Measurements from ENCODE around the gene NDUFA8. TPM values are rescaled to one million over a fixed set of nuclear protein-coding genes. Genes with fewer than 3 reads are reported as not detected.
A peak's percentile ranks its signal among the peaks of the same experiment; 100 is the strongest.

The NDUFA8 gene
- total RNA-seq, 1 donor from 2014 or later = 49.4 TPM

- DNase-seq (ENCODE audit: low read depth) = no peak
- TF ChIP-seq CTCF (conservative IDR thresholded peaks at IDR 0.05; ENCODE audit: low read depth, low read length) = no peak
- no peak overlapping the region for H3K4me3 ChIP-seq (ENCODE audit: low read depth, low read length)
Measured at GRCh38 chr9:122103985-122104384, 55.6 kb downstream of the NDUFA8 start.

DNA sequence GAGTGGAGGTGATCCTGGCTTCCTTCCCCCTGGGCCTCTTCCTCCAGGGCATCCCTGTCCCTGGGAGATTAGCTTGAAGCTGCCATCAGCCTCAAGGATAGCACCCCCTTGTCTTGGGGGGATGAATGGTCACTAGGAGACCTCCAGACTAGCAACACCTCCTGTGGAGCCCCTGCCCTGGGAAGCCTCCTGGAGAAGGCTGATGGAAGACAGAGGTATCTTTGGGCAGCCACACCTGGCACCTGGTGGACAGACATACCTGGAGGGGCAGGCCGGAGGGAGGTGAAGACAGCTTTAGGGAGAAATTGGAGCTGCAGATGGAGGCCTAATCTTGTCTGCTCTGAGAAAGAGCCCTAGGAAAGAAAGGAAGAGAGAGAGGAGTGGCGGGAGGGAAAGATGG, 57.4 kb downstream of the NDUFA8 start:
- DNase-seq (ENCODE audit: low read depth) = no peak
- TF ChIP-seq CTCF (conservative IDR thresholded peaks at IDR 0.05; ENCODE audit: low read depth, low read length) = no peak
- H3K4me3 ChIP-seq (ENCODE audit: low read depth, low read length) = no peak overlapping the region

GRCh38 chr9:122100756-122101155, 58.8 kb downstream of the NDUFA8 start:
- no peak for DNase-seq (ENCODE audit: low read depth)
- no peak overlapping the region for H3K4me3 ChIP-seq (ENCODE audit: low read depth, low read length)
- no peak for TF ChIP-seq CTCF (conservative IDR thresholded peaks at IDR 0.05; ENCODE audit: low read depth, low read length)

- no peak overlapping the region for H3K4me3 ChIP-seq (ENCODE audit: low read depth, low read length)
- peak; percentile 83 for TF ChIP-seq CTCF (conservative IDR thresholded peaks at IDR 0.05; ENCODE audit: low read depth, low read length)
- DNase-seq (ENCODE audit: low read depth) = no peak
Measured at GRCh38 chr9:122099271-122099869, 60.2 kb downstream of the NDUFA8 start.

DNA sequence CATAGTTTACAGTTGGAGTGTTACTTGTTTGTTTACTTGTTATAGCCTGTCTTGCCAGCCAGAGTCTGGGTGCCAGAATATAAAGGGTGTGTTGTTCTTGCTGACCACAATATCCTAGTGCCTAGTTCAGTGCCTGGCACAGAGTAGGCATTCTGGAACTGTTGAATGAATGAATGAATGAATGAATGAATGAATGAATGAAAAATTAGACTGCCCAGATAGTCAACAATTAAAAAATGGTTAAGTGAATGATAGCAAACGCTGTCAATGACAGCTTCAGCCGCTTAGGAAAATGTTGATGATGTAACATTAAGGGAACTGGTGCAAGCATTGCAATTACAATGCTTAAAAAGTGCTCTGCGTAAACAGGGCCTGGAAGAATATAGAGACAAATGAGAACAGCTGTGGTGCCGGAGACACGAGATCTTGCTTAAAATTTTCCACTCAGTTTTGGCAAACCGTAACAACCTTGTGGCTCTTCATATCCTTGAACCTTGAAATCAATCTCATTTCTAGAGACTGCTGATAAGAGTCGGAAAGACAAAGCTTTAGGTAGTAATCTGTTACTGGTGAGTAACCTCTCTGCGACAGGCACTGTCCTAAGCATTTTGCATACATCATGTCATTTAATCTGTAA, 61.8 kb downstream of the NDUFA8 start:
- H3K4me3 ChIP-seq (ENCODE audit: low read depth, low read length) = no peak overlapping the region
- TF ChIP-seq CTCF (conservative IDR thresholded peaks at IDR 0.05; ENCODE audit: low read depth, low read length) = no peak
- no peak for DNase-seq (ENCODE audit: low read depth)

- TF ChIP-seq CTCF (conservative IDR thresholded peaks at IDR 0.05; ENCODE audit: low read depth, low read length) = no peak
- no peak for DNase-seq (ENCODE audit: low read depth)
- H3K4me3 ChIP-seq (ENCODE audit: low read depth, low read length) = no peak overlapping the region
Measured at GRCh38 chr9:122096620-122097415, 62.8 kb downstream of the NDUFA8 start.

Data from epithelial cell of proximal tubule (primary cell).